ENCODE data around the gene MELTF. TPM values are rescaled to one million over a fixed set of nuclear protein-coding genes. Genes with fewer than 3 reads are reported as not detected.
A peak's percentile ranks its signal among the peaks of the same experiment; 100 is the strongest.

Gene MELTF
- total RNA-seq, 1 donor from 2014 or later = 5.0 TPM

DNA sequence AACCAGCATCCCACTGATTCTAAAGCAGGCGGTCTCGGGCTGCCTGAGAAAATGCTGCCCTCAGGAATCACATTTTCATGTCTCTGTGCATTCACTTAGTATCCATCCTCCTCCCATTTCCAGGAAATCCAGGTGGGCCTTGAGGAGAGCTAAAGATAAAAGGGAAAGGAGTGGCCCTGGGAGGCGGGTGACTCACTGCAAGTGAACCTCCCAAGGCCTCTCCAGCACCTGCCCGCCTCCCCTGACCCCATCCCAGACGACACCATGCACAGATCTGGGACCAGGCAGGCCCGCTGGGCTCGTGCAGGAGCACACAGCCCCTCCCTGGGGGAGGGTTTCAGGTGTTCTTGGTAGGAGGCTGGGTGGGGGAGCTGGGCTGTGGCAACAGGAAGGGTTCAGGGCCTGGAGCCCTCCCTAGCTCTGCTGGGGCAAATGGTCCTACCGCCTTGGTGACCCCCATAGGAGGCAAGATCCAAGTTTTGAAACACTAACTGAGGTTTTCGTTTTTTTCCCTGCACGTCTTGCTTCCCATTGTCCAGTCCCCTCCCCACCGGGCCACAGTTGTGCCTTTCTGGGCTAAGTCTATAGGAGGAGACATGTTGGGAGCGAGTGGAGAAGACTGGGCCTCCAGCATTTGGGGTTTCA is 22.2 kb downstream of the MELTF start:
- DNase-seq (ENCODE audit: low spot score, unreplicated experiment) = no peak
- H3K4me3 Mint-ChIP-seq (ENCODE audit: low read depth) = no peak overlapping the region
- TF ChIP-seq, protein P1, sequence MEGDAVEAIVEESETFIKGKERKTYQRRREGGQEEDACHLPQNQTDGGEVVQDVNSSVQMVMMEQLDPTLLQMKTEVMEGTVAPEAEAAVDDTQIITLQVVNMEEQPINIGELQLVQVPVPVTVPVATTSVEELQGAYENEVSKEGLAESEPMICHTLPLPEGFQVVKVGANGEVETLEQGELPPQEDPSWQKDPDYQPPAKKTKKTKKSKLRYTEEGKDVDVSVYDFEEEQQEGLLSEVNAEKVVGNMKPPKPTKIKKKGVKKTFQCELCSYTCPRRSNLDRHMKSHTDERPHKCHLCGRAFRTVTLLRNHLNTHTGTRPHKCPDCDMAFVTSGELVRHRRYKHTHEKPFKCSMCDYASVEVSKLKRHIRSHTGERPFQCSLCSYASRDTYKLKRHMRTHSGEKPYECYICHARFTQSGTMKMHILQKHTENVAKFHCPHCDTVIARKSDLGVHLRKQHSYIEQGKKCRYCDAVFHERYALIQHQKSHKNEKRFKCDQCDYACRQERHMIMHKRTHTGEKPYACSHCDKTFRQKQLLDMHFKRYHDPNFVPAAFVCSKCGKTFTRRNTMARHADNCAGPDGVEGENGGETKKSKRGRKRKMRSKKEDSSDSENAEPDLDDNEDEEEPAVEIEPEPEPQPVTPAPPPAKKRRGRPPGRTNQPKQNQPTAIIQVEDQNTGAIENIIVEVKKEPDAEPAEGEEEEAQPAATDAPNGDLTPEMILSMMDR (IDR thresholded peaks at IDR 0.05; ENCODE audit: unreplicated experiment) = no peak
- H3K27me3 Mint-ChIP-seq = peaks cover 13% of the 10 kb centered on the region
- H3K4me1 Mint-ChIP-seq (ENCODE audit: low read depth) = peaks cover 8% of the 10 kb centered on the region
- H3K27ac Mint-ChIP-seq = no peak overlapping the region
- H3K9me3 Mint-ChIP-seq (ENCODE audit: low read depth) = no peaks in the 10 kb centered on the region
- peaks cover 7% of the 10 kb centered on the region for H3K36me3 Mint-ChIP-seq (ENCODE audit: insufficient read depth)

DNA sequence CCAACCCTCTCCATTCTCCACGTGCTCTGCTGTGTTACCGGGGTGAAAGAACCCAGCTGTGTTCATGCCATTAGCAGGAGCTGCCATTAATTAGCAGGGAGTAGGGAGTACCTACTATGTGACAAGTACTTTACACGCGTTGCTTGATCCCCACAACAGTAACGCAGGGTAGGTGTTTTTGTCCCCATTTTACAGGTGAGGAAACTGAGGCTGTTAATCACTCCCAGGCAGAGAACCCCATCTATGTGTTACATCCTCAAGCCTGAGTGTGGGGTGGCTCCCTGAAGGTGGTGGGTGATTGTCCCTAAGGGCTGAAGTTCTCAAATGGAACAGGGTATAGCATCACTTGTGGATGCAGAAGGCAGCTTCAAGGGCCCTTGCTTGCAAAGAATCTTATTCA is 22.8 kb downstream of the MELTF start:
- H3K9me3 Mint-ChIP-seq (ENCODE audit: low read depth) = no peaks in the 10 kb centered on the region
- peaks cover 7% of the 10 kb centered on the region for H3K36me3 Mint-ChIP-seq (ENCODE audit: insufficient read depth)
- DNase-seq (ENCODE audit: low spot score, unreplicated experiment) = no peak
- H3K4me3 Mint-ChIP-seq (ENCODE audit: low read depth) = no peak overlapping the region
- TF ChIP-seq, protein P1 (IDR thresholded peaks at IDR 0.05; ENCODE audit: unreplicated experiment) = no peak
- peaks cover 13% of the 10 kb centered on the region for H3K27me3 Mint-ChIP-seq
- H3K27ac Mint-ChIP-seq = no peak overlapping the region
- peaks cover 8% of the 10 kb centered on the region for H3K4me1 Mint-ChIP-seq (ENCODE audit: low read depth)

DNA sequence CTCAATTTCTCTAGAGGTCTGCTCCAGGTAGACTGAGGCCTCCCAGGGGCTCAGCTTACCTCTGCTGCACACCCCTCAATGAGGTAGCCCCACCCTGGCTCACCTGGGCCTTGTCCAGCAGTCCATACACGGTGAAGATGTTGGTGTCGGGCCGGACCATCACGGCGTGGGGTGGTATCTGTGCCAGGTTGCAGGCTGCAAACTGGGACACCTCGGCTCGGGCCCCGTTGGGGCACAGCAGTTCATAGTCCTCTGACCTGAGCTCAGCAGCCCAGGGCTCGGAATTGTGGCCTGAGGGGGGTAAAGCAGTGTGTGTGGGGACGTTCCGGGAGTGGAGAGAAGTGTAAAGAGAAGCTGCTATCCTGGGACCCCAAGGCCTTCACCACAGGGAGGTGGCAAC is 23.2 kb downstream of the MELTF start:
- no peak for DNase-seq (ENCODE audit: low spot score, unreplicated experiment)
- peaks cover 7% of the 10 kb centered on the region for H3K36me3 Mint-ChIP-seq (ENCODE audit: insufficient read depth)
- TF ChIP-seq, protein P1 (IDR thresholded peaks at IDR 0.05; ENCODE audit: unreplicated experiment) = no peak
- H3K27ac Mint-ChIP-seq = no peak overlapping the region
- no peaks in the 10 kb centered on the region for H3K9me3 Mint-ChIP-seq (ENCODE audit: low read depth)
- peaks cover 9% of the 10 kb centered on the region for H3K4me1 Mint-ChIP-seq (ENCODE audit: low read depth)
- H3K4me3 Mint-ChIP-seq (ENCODE audit: low read depth) = no peak overlapping the region
- H3K27me3 Mint-ChIP-seq = peaks cover 16% of the 10 kb centered on the region

DNA sequence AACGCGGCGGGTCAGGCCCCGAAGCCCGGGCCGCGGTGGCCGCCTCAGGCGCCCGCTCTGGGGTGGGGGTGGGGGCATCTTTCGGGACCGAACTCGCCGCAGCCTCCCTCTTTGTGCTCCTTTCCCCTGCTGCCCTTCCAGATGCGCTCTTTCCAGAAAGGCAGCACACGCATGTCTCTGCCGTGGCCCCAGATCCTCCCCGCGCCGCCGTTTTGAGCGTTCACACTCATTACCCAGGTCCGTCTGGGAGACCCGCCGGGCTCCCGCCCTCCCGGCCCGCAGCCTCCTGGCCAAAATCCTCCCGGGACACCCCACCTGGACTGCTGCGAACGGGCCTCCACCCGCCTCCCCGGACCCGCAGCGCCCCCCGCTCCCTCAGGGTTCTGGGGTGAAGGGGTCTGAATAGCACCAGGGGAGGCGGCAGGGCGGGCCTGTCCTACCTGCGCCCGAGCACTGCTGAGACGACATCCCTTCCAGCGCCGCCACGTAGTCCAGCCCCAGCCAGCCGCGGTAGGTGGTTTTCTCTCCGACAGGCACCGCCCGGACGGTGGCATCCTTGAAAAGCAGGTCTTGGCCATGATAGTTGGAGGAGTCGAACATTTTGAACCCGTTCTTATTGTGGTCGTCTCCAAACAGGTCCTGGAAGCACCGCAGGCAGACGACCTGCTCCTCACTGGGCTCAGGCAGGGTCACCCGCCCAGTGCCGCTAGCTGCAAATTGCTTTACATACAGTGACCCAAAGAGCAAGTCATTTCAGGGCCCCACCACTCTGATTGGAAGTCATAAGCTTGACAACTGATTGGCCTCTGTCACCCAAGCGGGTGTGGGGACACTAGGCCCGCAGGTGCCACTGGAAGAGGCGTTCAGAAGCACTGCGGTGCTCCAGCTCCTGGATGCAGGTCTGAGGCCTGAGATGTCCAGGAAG is 25.9 kb downstream of the MELTF start:
- peaks cover 16% of the 10 kb centered on the region for H3K27me3 Mint-ChIP-seq
- DNase-seq (ENCODE audit: low spot score, unreplicated experiment) = no peak
- H3K4me1 Mint-ChIP-seq (ENCODE audit: low read depth) = peaks cover 9% of the 10 kb centered on the region
- H3K27ac Mint-ChIP-seq = peak overlapping the region; percentile 84
- TF ChIP-seq, protein P1 (IDR thresholded peaks at IDR 0.05; ENCODE audit: unreplicated experiment) = no peak
- peaks cover 7% of the 10 kb centered on the region for H3K36me3 Mint-ChIP-seq (ENCODE audit: insufficient read depth)
- H3K9me3 Mint-ChIP-seq (ENCODE audit: low read depth) = no peaks in the 10 kb centered on the region
- peak overlapping the region; percentile 80 for H3K4me3 Mint-ChIP-seq (ENCODE audit: low read depth)

DNA sequence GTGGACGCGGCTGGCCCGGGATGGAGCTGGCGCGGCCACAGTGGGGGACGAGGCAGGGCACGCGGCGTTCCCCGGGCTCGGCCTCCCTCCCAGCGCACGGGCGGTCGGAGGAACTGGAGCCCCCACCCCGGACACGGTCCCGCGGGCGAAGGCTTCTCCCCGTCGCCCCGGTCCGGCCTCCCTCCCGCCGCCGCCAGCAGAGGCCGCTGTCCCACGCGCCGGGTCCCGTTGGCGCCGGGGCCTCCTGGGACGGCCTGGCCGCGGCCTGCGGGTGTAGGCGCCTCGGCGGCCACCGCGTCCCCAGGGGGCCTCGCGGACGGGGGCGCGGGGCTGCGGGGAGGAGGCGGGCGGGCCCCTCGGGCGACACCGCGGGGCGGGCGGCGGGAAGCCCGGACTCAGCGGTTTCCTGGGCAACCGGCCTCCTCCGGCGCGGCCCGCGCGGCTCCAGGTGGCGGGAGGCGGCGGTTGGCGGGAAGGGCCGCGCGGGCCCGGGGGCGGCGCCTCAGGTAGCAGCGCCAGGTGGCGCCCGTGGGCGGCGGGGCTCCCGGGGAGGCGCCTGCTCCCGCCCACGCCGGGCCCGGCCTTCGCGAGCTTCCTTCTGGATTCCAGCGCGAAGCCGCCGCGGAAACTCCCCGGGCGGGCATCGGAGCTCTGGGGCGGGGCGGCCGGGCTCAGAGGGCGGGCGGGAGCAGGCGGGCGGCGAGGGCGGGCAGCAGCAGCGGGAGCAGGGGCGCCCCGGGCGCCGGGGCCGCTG is 26.7 kb downstream of the MELTF start:
- no peak overlapping the region for H3K4me3 Mint-ChIP-seq (ENCODE audit: low read depth)
- peaks cover 7% of the 10 kb centered on the region for H3K36me3 Mint-ChIP-seq (ENCODE audit: insufficient read depth)
- H3K27ac Mint-ChIP-seq = no peak overlapping the region
- peak; percentile 72 for DNase-seq (ENCODE audit: low spot score, unreplicated experiment)
- TF ChIP-seq, protein P1 (IDR thresholded peaks at IDR 0.05; ENCODE audit: unreplicated experiment) = peak; percentile 77
- H3K27me3 Mint-ChIP-seq = peaks cover 16% of the 10 kb centered on the region
- peaks cover 9% of the 10 kb centered on the region for H3K4me1 Mint-ChIP-seq (ENCODE audit: low read depth)
- H3K9me3 Mint-ChIP-seq (ENCODE audit: low read depth) = no peaks in the 10 kb centered on the region
